Osteoblast (primary cell): Measurements from ENCODE around the gene METTL2B. TPM values are rescaled to one million over a fixed set of nuclear protein-coding genes. Genes with fewer than 3 reads are reported as not detected.

Experiments used
- DNase-seq: peaks from one replicate; pipeline ENCODE4 v3.0.0; 2011; ENCODE audit warnings: low spot score, mixed read lengths; ENCODE audit not compliant: insufficient read length; ENCODE audit errors: missing footprints
- H2AFZ ChIP-seq: 2 replicates; pipeline ENCODE4 v1.6.0; 2011; ENCODE audit warnings: mild to moderate bottlenecking, low read length
- H3K27ac ChIP-seq: 2 replicates; pipeline ENCODE4 v1.5.1; 2011; ENCODE audit warnings: mild to moderate bottlenecking, low read depth, low read length, moderate library complexity
- H3K27me3 ChIP-seq: 2 replicates; pipeline ENCODE4 v1.6.0; 2012; ENCODE audit warnings: mild to moderate bottlenecking, control low read depth, inconsistent platforms, low read length, moderate library complexity; ENCODE audit not compliant: insufficient read depth
- H3K36me3 ChIP-seq: 2 replicates; pipeline ENCODE4 v1.5.1; 2011; ENCODE audit warnings: mild to moderate bottlenecking, low read length, control low read depth, moderate library complexity; ENCODE audit not compliant: insufficient read depth
- H3K4me1 ChIP-seq: 2 replicates; pipeline ENCODE4 v1.5.1; 2011; ENCODE audit warnings: mild to moderate bottlenecking, low read length, control low read depth, moderate library complexity; ENCODE audit not compliant: insufficient read depth
- H3K4me2 ChIP-seq: 2 replicates; pipeline ENCODE4 v1.6.0; 2011; ENCODE audit warnings: mild to moderate bottlenecking, low read length; ENCODE audit not compliant: insufficient read depth
- H3K4me3 ChIP-seq: fragments of 200-600 bp; sonication (generic); 3 replicates; pipeline ENCODE4 v1.5.1; 2012; ENCODE audit warnings: mild to moderate bottlenecking, low read length, inconsistent platforms; ENCODE audit not compliant: insufficient read depth
- H3K79me2 ChIP-seq: 2 replicates; pipeline ENCODE4 v1.6.0; 2012; ENCODE audit warnings: mild to moderate bottlenecking, low read length, control low read depth, inconsistent platforms; ENCODE audit not compliant: insufficient read depth
- H3K9me3 ChIP-seq: 2 replicates; pipeline ENCODE4 v1.5.1; 2011; ENCODE audit warnings: low read depth, low read length, control low read depth
- H4K20me1 ChIP-seq: 2 replicates; pipeline ENCODE4 v1.6.0; 2012; ENCODE audit warnings: mild to moderate bottlenecking, low read length, control low read depth; ENCODE audit not compliant: insufficient read depth
- CTCF ChIP-seq: IDR thresholded peaks from 2 replicates; pipeline ENCODE4 v1.5.1; 2011; ENCODE audit warnings: mild to moderate bottlenecking, low read depth, low read length, moderate library complexity; ENCODE audit errors: extremely low read depth
- total RNA-seq: library from RNA; depleted of rRNA; stranded (reverse); fragments of >200 nt; gene quantifications from 2 replicates; pipeline ENCODE4 v1.2.3, GENCODE V29; 2012

The METTL2B gene
- total RNA-seq, 1 donor: 30.8 TPM

GRCh38 chr7:128447941-128448564 lies 28.5 kb upstream of the METTL2B start:
- DNase-seq: no peak
- Histone ChIP-seq H3K4me3 (no peak overlapping the region), H3K27me3 (no peaks in the 10 kb centered on the region), H3K9me3 (no peaks in the 10 kb centered on the region), H3K4me1 (no peaks in the 10 kb centered on the region), H2AFZ (no peak overlapping the region), H3K27ac (no peak overlapping the region), H3K79me2 (no peaks in the 10 kb centered on the region), H3K36me3 (no peaks in the 10 kb centered on the region), H3K4me2 (no peak overlapping the region), H4K20me1 (no peaks in the 10 kb centered on the region)
- TF ChIP-seq CTCF: no peak

GRCh38 chr7:128448751-128449302 lies 27.7 kb upstream of the METTL2B start:
- Histone ChIP-seq H3K27me3 (no peaks in the 10 kb centered on the region), H3K4me3 (no peak overlapping the region), H4K20me1 (no peaks in the 10 kb centered on the region), H2AFZ (no peak overlapping the region), H3K4me2 (no peak overlapping the region), H3K79me2 (no peaks in the 10 kb centered on the region), H3K27ac (no peak overlapping the region), H3K4me1 (peaks cover 4% of the 10 kb centered on the region), H3K36me3 (no peaks in the 10 kb centered on the region), H3K9me3 (no peaks in the 10 kb centered on the region)
- DNase-seq: no peak
- no peak for TF ChIP-seq CTCF

- no peak overlapping the region for H3K27ac ChIP-seq
- TF ChIP-seq CTCF: no peak
- no peak overlapping the region for H3K4me2 ChIP-seq
- H3K27me3 ChIP-seq: no peaks in the 10 kb centered on the region
- no peaks in the 10 kb centered on the region for H3K79me2 ChIP-seq
- no peaks in the 10 kb centered on the region for H3K36me3 ChIP-seq
- no peak for DNase-seq
- no peak overlapping the region for H3K4me3 ChIP-seq
- H3K9me3 ChIP-seq: no peaks in the 10 kb centered on the region
- no peaks in the 10 kb centered on the region for H4K20me1 ChIP-seq
- no peak overlapping the region for H2AFZ ChIP-seq
- H3K4me1 ChIP-seq: peaks cover 20% of the 10 kb centered on the region
Measured at GRCh38 chr7:128450409-128450808, 26.1 kb upstream of the METTL2B start.

- DNase-seq: no peak
- peaks cover 20% of the 10 kb centered on the region for H3K4me1 ChIP-seq
- no peak for TF ChIP-seq CTCF
Measured at GRCh38 chr7:128450913-128451312, 25.6 kb upstream of the METTL2B start.

More at GRCh38 chr7:128450913-128451312, 25.6 kb upstream of the METTL2B start:
- Histone ChIP-seq H3K79me2 (peaks cover 3% of the 10 kb centered on the region), H3K9me3 (no peaks in the 10 kb centered on the region), H3K4me3 (no peak overlapping the region), H3K36me3 (no peaks in the 10 kb centered on the region), H3K4me2 (no peak overlapping the region), H3K27me3 (no peaks in the 10 kb centered on the region), H2AFZ (no peak overlapping the region), H4K20me1 (peaks cover under 1% of the 10 kb centered on the region), H3K27ac (no peak overlapping the region)
